GM20000 (cell line): ENCODE data around the gene SERPINB12.

Experiments used
- DNase-seq: peaks from one replicate; pipeline ENCODE4 v3.0.0; 2012; ENCODE audit warnings: low spot score
- TF ChIP-seq, protein P1 (sequence below): IDR thresholded peaks from 2 replicates; pipeline ENCODE4 v1.5.1; 2012; ENCODE audit warnings: mild to moderate bottlenecking, control low read depth; ENCODE audit errors: extremely low read depth, missing control alignments

SERPINB12 gene

GRCh38 chr18:63528863-63529492 lies 13.2 kb upstream of the SERPINB12 start:
- TF ChIP-seq, protein P1, sequence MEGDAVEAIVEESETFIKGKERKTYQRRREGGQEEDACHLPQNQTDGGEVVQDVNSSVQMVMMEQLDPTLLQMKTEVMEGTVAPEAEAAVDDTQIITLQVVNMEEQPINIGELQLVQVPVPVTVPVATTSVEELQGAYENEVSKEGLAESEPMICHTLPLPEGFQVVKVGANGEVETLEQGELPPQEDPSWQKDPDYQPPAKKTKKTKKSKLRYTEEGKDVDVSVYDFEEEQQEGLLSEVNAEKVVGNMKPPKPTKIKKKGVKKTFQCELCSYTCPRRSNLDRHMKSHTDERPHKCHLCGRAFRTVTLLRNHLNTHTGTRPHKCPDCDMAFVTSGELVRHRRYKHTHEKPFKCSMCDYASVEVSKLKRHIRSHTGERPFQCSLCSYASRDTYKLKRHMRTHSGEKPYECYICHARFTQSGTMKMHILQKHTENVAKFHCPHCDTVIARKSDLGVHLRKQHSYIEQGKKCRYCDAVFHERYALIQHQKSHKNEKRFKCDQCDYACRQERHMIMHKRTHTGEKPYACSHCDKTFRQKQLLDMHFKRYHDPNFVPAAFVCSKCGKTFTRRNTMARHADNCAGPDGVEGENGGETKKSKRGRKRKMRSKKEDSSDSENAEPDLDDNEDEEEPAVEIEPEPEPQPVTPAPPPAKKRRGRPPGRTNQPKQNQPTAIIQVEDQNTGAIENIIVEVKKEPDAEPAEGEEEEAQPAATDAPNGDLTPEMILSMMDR, result no peak
- no peak for DNase-seq

DNA sequence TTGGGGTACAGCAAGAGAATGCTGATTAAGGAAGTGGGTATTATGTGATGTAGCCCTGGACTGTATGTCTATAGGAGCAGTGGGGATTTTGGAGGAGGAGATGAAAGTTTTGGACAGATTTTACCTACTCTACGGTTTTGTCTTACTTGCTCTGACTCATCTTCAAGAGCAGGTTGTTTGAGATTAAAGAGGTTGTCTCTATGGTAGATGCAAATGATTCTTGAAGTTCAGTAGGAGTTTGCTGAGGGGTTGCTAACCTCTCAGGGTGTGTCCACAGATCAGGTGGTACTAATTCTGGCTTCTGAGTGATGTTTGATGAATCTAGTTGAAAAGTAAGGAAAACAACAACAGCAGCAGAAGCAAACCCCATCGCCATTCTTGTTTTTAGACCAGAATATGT lies 9.7 kb upstream of the SERPINB12 start:
- TF ChIP-seq, protein P1, result no peak
- DNase-seq, result no peak

DNA sequence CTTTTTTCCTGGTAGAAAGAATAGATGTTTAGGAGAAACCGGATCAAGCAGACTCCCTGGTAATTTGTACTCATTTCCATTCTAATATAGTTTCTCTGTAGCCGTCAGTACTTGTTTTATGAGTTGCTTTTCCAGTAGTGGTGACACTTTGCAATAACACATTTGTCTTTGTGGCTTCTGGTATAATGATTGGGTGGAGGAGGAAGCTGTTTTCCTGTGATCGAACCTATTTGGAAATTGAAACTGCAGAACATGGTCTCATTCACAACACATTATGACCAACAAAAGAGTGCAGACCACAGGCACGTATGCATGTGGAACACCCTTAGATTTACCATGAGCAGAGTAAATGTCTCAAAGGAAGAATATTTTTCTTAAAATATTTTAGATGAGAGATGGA lies 7.6 kb upstream of the SERPINB12 start:
- TF ChIP-seq, protein P1, result no peak
- no peak for DNase-seq

GRCh38 chr18:63539904-63540510 lies 2.2 kb upstream of the SERPINB12 start:
- TF ChIP-seq, protein P1, result no peak
- no peak for DNase-seq

- TF ChIP-seq, protein P1, result no peak
- DNase-seq, result no peak
Observed at GRCh38 chr18:63544017-63544416, 1.8 kb downstream of the SERPINB12 start.

- DNase-seq, result no peak
- TF ChIP-seq, protein P1, result no peak
Observed at GRCh38 chr18:63545000-63545399, 2.8 kb downstream of the SERPINB12 start.

DNA sequence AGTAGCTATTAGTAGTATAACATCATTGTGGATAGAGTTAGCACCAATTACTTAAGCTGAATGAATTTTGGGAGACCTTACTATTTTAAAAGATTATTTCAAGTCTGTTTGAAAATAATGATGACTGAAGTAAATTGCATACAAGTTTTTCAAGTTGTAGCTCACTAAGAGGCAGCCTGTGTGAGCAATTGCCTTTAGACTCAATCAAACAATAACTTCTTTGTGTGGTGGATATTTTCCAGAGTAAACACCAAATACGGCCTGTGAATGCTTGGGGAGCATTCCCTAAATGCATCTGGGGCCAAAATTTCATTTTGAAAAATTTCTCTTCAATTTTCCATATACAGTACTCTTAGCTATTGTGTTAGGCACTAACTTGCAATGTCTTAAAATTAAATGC lies 7.9 kb downstream of the SERPINB12 start:
- no peak for DNase-seq

More for the DNA sequence above, 7.9 kb downstream of the SERPINB12 start:
- TF ChIP-seq, protein P1, result no peak
